Type B pancreatic cell (in vitro differentiated cells): ENCODE data around the gene RHCE. TPM values are rescaled to one million over a fixed set of nuclear protein-coding genes. Genes with fewer than 3 reads are reported as not detected.

Experiments used
- DNase-seq: peaks from one replicate; pipeline ENCODE4 v3.0.0; 2021; ENCODE audit warnings: mixed read lengths; ENCODE audit not compliant: unreplicated experiment; ENCODE audit errors: extremely low spot score
- H3K27ac Mint-ChIP-seq: 2 replicates; pipeline ENCODE4 v1.8.0; 2021; ENCODE audit warnings: mild to moderate bottlenecking, mixed read lengths
- H3K27me3 Mint-ChIP-seq: 2 replicates; pipeline ENCODE4 v1.8.0; 2021; ENCODE audit warnings: mixed read lengths
- H3K36me3 Mint-ChIP-seq: 2 replicates; pipeline ENCODE4 v1.8.0; 2021; ENCODE audit warnings: mixed read lengths
- H3K4me1 Mint-ChIP-seq: one replicate; pipeline ENCODE4 v1.8.0; 2021; ENCODE audit warnings: mixed read lengths; ENCODE audit not compliant: unreplicated experiment
- H3K4me3 Mint-ChIP-seq: 2 replicates; pipeline ENCODE4 v1.8.0; 2021; ENCODE audit warnings: mild to moderate bottlenecking, mixed read lengths
- H3K9me3 Mint-ChIP-seq: 2 replicates; pipeline ENCODE4 v1.8.0; 2021; ENCODE audit warnings: mixed read lengths
- CTCF ChIP-seq: fragments of 200-600 bp; sonication (generic); conservative IDR thresholded peaks from 2 replicates; pipeline ENCODE4 v1.5.0; 2021; ENCODE audit warnings: antibody characterized with exemption, mild to moderate bottlenecking
- total RNA-seq: library from RNA; stranded (reverse); gene quantifications from 2 replicates; pipeline ENCODE4 v1.2.1, GENCODE V29; 2021; ENCODE audit warnings: low replicate concordance

The RHCE gene
- total RNA-seq, 1 donor from 2014 or later: 0.39 TPM

GRCh38 chr1:25356441-25356840, 64.2 kb downstream of the RHCE start:
- H3K4me1 Mint-ChIP-seq: no peaks in the 10 kb centered on the region
- H3K4me3 Mint-ChIP-seq: no peak overlapping the region
- H3K9me3 Mint-ChIP-seq: no peaks in the 10 kb centered on the region
- H3K27me3 Mint-ChIP-seq: no peaks in the 10 kb centered on the region
- no peak overlapping the region for H3K27ac Mint-ChIP-seq
- H3K36me3 Mint-ChIP-seq: peaks cover 29% of the 10 kb centered on the region
- TF ChIP-seq CTCF: no peak
- DNase-seq: no peak

- TF ChIP-seq CTCF: no peak
- H3K27me3 Mint-ChIP-seq: no peaks in the 10 kb centered on the region
- peaks cover 25% of the 10 kb centered on the region for H3K36me3 Mint-ChIP-seq
- no peaks in the 10 kb centered on the region for H3K4me1 Mint-ChIP-seq
- DNase-seq: no peak
- H3K27ac Mint-ChIP-seq: no peak overlapping the region
- H3K9me3 Mint-ChIP-seq: no peaks in the 10 kb centered on the region
- no peak overlapping the region for H3K4me3 Mint-ChIP-seq
Measured at GRCh38 chr1:25355841-25356395, 64.7 kb downstream of the RHCE start.

GRCh38 chr1:25349606-25350005, 71.0 kb downstream of the RHCE start:
- no peaks in the 10 kb centered on the region for H3K9me3 Mint-ChIP-seq
- H3K4me1 Mint-ChIP-seq: no peaks in the 10 kb centered on the region
- TF ChIP-seq CTCF: no peak
- H3K27me3 Mint-ChIP-seq: no peaks in the 10 kb centered on the region
- no peak overlapping the region for H3K4me3 Mint-ChIP-seq
- H3K36me3 Mint-ChIP-seq: peaks cover 15% of the 10 kb centered on the region
- no peak for DNase-seq
- H3K27ac Mint-ChIP-seq: no peak overlapping the region

GRCh38 chr1:25347556-25347955, 73.1 kb downstream of the RHCE start:
- Mint-ChIP-seq H3K36me3 (peaks cover 20% of the 10 kb centered on the region), H3K27me3 (no peaks in the 10 kb centered on the region), H3K27ac (no peak overlapping the region), H3K4me1 (no peaks in the 10 kb centered on the region), H3K4me3 (no peak overlapping the region), H3K9me3 (no peaks in the 10 kb centered on the region)
- TF ChIP-seq CTCF: no peak
- no peak for DNase-seq

GRCh38 chr1:25343872-25344271, 76.8 kb downstream of the RHCE start:
- TF ChIP-seq CTCF: no peak
- Mint-ChIP-seq H3K4me3 (no peak overlapping the region), H3K36me3 (peaks cover 14% of the 10 kb centered on the region), H3K4me1 (peaks cover 15% of the 10 kb centered on the region), H3K9me3 (no peaks in the 10 kb centered on the region), H3K27me3 (no peaks in the 10 kb centered on the region), H3K27ac (no peak overlapping the region)
- no peak for DNase-seq

GRCh38 chr1:25342846-25343245, 77.8 kb downstream of the RHCE start:
- no peaks in the 10 kb centered on the region for H3K9me3 Mint-ChIP-seq
- H3K4me1 Mint-ChIP-seq: peaks cover 15% of the 10 kb centered on the region
- H3K27ac Mint-ChIP-seq: no peak overlapping the region
- DNase-seq: no peak
- no peaks in the 10 kb centered on the region for H3K27me3 Mint-ChIP-seq
- peaks cover 12% of the 10 kb centered on the region for H3K36me3 Mint-ChIP-seq
- no peak for TF ChIP-seq CTCF
- H3K4me3 Mint-ChIP-seq: no peak overlapping the region
